Osteoblast (primary cell): ENCODE data around the gene GPR89A. TPM values are rescaled to one million over a fixed set of nuclear protein-coding genes. Genes with fewer than 3 reads are reported as not detected.
"Not testable (repeated sequence)": the region's sequence is repeated elsewhere in the genome, so short reads cannot be mapped to it uniquely, and the experiment has no call there.

Source experiments
- DNase-seq: peaks from one replicate; pipeline ENCODE4 v3.0.0; 2011; ENCODE audit warnings: low spot score, mixed read lengths; ENCODE audit not compliant: insufficient read length; ENCODE audit errors: missing footprints
- H2AFZ ChIP-seq: 2 replicates; pipeline ENCODE4 v1.6.0; 2011; ENCODE audit warnings: mild to moderate bottlenecking, low read length
- H3K27ac ChIP-seq: 2 replicates; pipeline ENCODE4 v1.5.1; 2011; ENCODE audit warnings: mild to moderate bottlenecking, low read depth, low read length, moderate library complexity
- H3K27me3 ChIP-seq: 2 replicates; pipeline ENCODE4 v1.6.0; 2012; ENCODE audit warnings: mild to moderate bottlenecking, control low read depth, inconsistent platforms, low read length, moderate library complexity; ENCODE audit not compliant: insufficient read depth
- H3K36me3 ChIP-seq: 2 replicates; pipeline ENCODE4 v1.5.1; 2011; ENCODE audit warnings: mild to moderate bottlenecking, low read length, control low read depth, moderate library complexity; ENCODE audit not compliant: insufficient read depth
- H3K4me1 ChIP-seq: 2 replicates; pipeline ENCODE4 v1.5.1; 2011; ENCODE audit warnings: mild to moderate bottlenecking, low read length, control low read depth, moderate library complexity; ENCODE audit not compliant: insufficient read depth
- H3K4me2 ChIP-seq: 2 replicates; pipeline ENCODE4 v1.6.0; 2011; ENCODE audit warnings: mild to moderate bottlenecking, low read length; ENCODE audit not compliant: insufficient read depth
- H3K4me3 ChIP-seq: fragments of 200-600 bp; sonication (generic); 3 replicates; pipeline ENCODE4 v1.5.1; 2012; ENCODE audit warnings: mild to moderate bottlenecking, low read length, inconsistent platforms; ENCODE audit not compliant: insufficient read depth
- H3K79me2 ChIP-seq: 2 replicates; pipeline ENCODE4 v1.6.0; 2012; ENCODE audit warnings: mild to moderate bottlenecking, low read length, control low read depth, inconsistent platforms; ENCODE audit not compliant: insufficient read depth
- H3K9me3 ChIP-seq: 2 replicates; pipeline ENCODE4 v1.5.1; 2011; ENCODE audit warnings: low read depth, low read length, control low read depth
- H4K20me1 ChIP-seq: 2 replicates; pipeline ENCODE4 v1.6.0; 2012; ENCODE audit warnings: mild to moderate bottlenecking, low read length, control low read depth; ENCODE audit not compliant: insufficient read depth
- CTCF ChIP-seq: IDR thresholded peaks from 2 replicates; pipeline ENCODE4 v1.5.1; 2011; ENCODE audit warnings: mild to moderate bottlenecking, low read depth, low read length, moderate library complexity; ENCODE audit errors: extremely low read depth
- total RNA-seq: library from RNA; depleted of rRNA; stranded (reverse); fragments of >200 nt; gene quantifications from 2 replicates; pipeline ENCODE4 v1.2.3, GENCODE V29; 2012

Gene GPR89A
- total RNA-seq, 1 donor = 33.7 TPM

- H3K4me1 ChIP-seq = peaks cover 3% of the 10 kb centered on the region
- no peak overlapping the region for H3K4me3 ChIP-seq
- DNase-seq = no peak
- no peak for TF ChIP-seq CTCF
- no peaks in the 10 kb centered on the region for H3K79me2 ChIP-seq
- no peaks in the 10 kb centered on the region for H3K36me3 ChIP-seq
- no peaks in the 10 kb centered on the region for H3K27me3 ChIP-seq
- H3K27ac ChIP-seq = no peak overlapping the region
- no peak overlapping the region for H2AFZ ChIP-seq
- no peaks in the 10 kb centered on the region for H4K20me1 ChIP-seq
- H3K9me3 ChIP-seq = no peaks in the 10 kb centered on the region
- no peak overlapping the region for H3K4me2 ChIP-seq
Measured at GRCh38 chr1:145714524-145715111, 106.8 kb downstream of the GPR89A start.

GRCh38 chr1:145716641-145717345 lies 109.0 kb downstream of the GPR89A start:
- Histone ChIP-seq H3K36me3 (no peaks in the 10 kb centered on the region), H3K9me3 (no peaks in the 10 kb centered on the region), H2AFZ (peak overlapping the region; percentile 50), H3K27me3 (no peaks in the 10 kb centered on the region), H4K20me1 (no peaks in the 10 kb centered on the region), H3K79me2 (no peaks in the 10 kb centered on the region), H3K4me3 (no peak overlapping the region), H3K27ac (no peak overlapping the region), H3K4me1 (peaks cover 21% of the 10 kb centered on the region), H3K4me2 (no peak overlapping the region)
- DNase-seq = no peak
- no peak for TF ChIP-seq CTCF

- Histone ChIP-seq H3K9me3 (no peaks in the 10 kb centered on the region), H3K27ac (no peak overlapping the region), H3K4me2 (no peak overlapping the region), H2AFZ (no peak overlapping the region), H4K20me1 (no peaks in the 10 kb centered on the region), H3K4me3 (no peak overlapping the region), H3K27me3 (no peaks in the 10 kb centered on the region), H3K36me3 (no peaks in the 10 kb centered on the region), H3K79me2 (no peaks in the 10 kb centered on the region), H3K4me1 (peaks cover 21% of the 10 kb centered on the region)
- no peak for TF ChIP-seq CTCF
- no peak for DNase-seq
Measured at GRCh38 chr1:145717833-145718232, 110.0 kb downstream of the GPR89A start.

- peaks cover 21% of the 10 kb centered on the region for H3K4me1 ChIP-seq
- H4K20me1 ChIP-seq, H2AFZ ChIP-seq, H3K27me3 ChIP-seq, H3K9me3 ChIP-seq, H3K4me3 ChIP-seq, H3K4me2 ChIP-seq, DNase-seq, H3K36me3 ChIP-seq, H3K27ac ChIP-seq, H3K79me2 ChIP-seq: not testable (repeated sequence)
Measured at GRCh38 chr1:145718465-145718864, 110.7 kb downstream of the GPR89A start.
